Measurements from ENCODE around the gene RMND5B.

DNA sequence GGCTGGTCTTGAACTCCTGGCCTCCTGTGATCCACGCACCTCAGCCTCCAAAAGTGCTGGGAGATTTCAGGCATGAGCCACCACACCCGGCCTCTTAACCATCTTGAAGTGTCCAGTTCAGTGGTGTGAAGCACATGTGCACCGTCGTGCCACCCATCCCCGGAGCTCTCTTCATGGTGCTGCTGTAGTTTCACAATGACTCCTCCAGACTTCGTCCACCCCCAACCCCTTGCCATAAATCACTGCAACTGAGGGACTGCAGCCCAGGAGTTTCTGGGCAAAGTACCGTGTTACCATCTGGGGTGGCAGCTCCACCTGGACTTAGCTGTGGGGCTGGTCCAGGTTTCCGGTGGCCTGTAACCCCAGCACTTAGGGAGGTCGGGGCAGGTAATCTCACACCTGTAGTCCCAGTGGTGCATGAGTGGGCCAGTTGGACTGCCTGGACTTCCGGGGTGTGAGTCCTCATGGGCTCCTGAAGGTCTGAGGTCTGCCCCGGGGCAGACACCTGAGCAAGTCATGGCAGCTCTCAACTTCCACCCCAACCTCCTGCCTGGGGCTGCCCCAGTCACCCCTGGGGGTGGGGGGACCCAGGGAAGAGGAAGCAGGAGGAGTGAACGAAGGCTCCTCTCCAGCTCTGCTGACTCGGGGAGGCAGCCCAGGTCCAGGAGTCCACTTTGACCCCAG is 24.1 kb upstream of the RMND5B start:
- TF ChIP-seq GATA3 (IDR thresholded peaks at IDR 0.05; ENCODE audit: low read depth, low read length) (no peak), GATA2 (IDR thresholded peaks at IDR 0.05; ENCODE audit: low read depth, low read length) (no peak)
